Measurements from ENCODE around the gene TTLL1. TPM values are rescaled to one million over a fixed set of nuclear protein-coding genes. Genes with fewer than 3 reads are reported as not detected.
A peak's percentile ranks its signal among the peaks of the same experiment; 100 is the strongest.
"Not testable (repeated sequence)": the region's sequence is repeated elsewhere in the genome, so short reads cannot be mapped to it uniquely, and the experiment has no call there.

TTLL1 gene
- total RNA-seq, 1 donor from 2014 or later = 9.1 TPM

- intact Hi-C loops (cut with DNase I) = no loop called here
- ATAC-seq (no peak), DNase-seq (ENCODE audit: low spot score) (no peak)
Observed at GRCh38 chr22:43002202-43002586, 87.0 kb downstream of the TTLL1 start.

- ATAC-seq (peak; percentile 28), DNase-seq (ENCODE audit: low spot score) (no peak)
- intact Hi-C loops (cut with DNase I) = no loop called here
Observed at GRCh38 chr22:43001271-43002201, 87.7 kb downstream of the TTLL1 start.

- DNase-seq (ENCODE audit: low spot score) (no peak), ATAC-seq (no peak)
- intact Hi-C loops (cut with DNase I) = no loop called here
Observed at GRCh38 chr22:43000441-43001175, 88.6 kb downstream of the TTLL1 start.

- ATAC-seq (no peak), DNase-seq (ENCODE audit: low spot score) (no peak)
- intact Hi-C loops (cut with DNase I) = no loop called here
Observed at GRCh38 chr22:42997582-42998090, 91.6 kb downstream of the TTLL1 start.

- ATAC-seq (peak; percentile 22), DNase-seq (ENCODE audit: low spot score) (no peak)
- intact Hi-C loops (cut with DNase I) = no loop called here
Observed at GRCh38 chr22:42996646-42997365, 92.4 kb downstream of the TTLL1 start.

GRCh38 chr22:42995654-42996053 lies 93.5 kb downstream of the TTLL1 start:
- DNase-seq (ENCODE audit: low spot score); ATAC-seq; intact Hi-C loops (cut with DNase I): not testable (repeated sequence)

- intact Hi-C loops (cut with DNase I) = no loop called here
- peak; percentile 87 for ATAC-seq
- no peak for DNase-seq (ENCODE audit: low spot score)
Observed at GRCh38 chr22:42994917-42995562, 94.2 kb downstream of the TTLL1 start.

GRCh38 chr22:42994276-42994916 lies 94.8 kb downstream of the TTLL1 start:
- DNase-seq (ENCODE audit: low spot score) = no peak
- intact Hi-C loops (cut with DNase I) = no loop called here
- peak; percentile 18 for ATAC-seq

- DNase-seq (ENCODE audit: low spot score) = no peak
- intact Hi-C loops (cut with DNase I) = no loop called here
- peak; percentile 55 for ATAC-seq
Observed at GRCh38 chr22:42993651-42994275, 95.4 kb downstream of the TTLL1 start.

GRCh38 chr22:42992886-42993479 lies 96.2 kb downstream of the TTLL1 start:
- ATAC-seq (no peak), DNase-seq (ENCODE audit: low spot score) (no peak)
- intact Hi-C loops (cut with DNase I) = no loop called here

GRCh38 chr22:42992092-42992491 lies 97.1 kb downstream of the TTLL1 start:
- no peak for ATAC-seq
- DNase-seq (ENCODE audit: low spot score) = no peak
- intact Hi-C loops (cut with DNase I) = no loop called here

- DNase-seq (ENCODE audit: low spot score) (peak; percentile 33), ATAC-seq (no peak)
- intact Hi-C loops (cut with DNase I) = no loop called here
Observed at GRCh38 chr22:42991010-42991651, 98.1 kb downstream of the TTLL1 start.

- DNase-seq (ENCODE audit: low spot score) (peak; percentile 25), ATAC-seq (peak; percentile 33)
- intact Hi-C loops (cut with DNase I) = no loop called here
Observed at GRCh38 chr22:42990131-42990838, 98.9 kb downstream of the TTLL1 start.

All from sciatic nerve (tissue), 2 donors.